Measurements from ENCODE around the gene RPS28. TPM values are rescaled to one million over a fixed set of nuclear protein-coding genes. Genes with fewer than 3 reads are reported as not detected.

The RPS28 gene
- total RNA-seq, 1 experiment from 2014 or later = 255 TPM

Other genes with a start within 250 kb of the RPS28 start
- not detected in 2 replicates for gene FBN3, start 171.9 kb upstream of the RPS28 start, total RNA-seq (2014; rRNA removed; shearing (Covaris generic))
- gene CERS4, start 112.1 kb upstream of the RPS28 start, total RNA-seq (2014; rRNA removed; shearing (Covaris generic)) = 0.24 TPM in 1 of 2 replicates, not detected in the other
- gene CD320, start 13.1 kb upstream of the RPS28 start, total RNA-seq (2014; rRNA removed; shearing (Covaris generic)) = 49.7 and 71.9 TPM in 2 replicates
- 42.1 and 48.3 TPM in 2 replicates for gene NDUFA7, start 121 bp upstream of the RPS28 start, total RNA-seq (2014; rRNA removed; shearing (Covaris generic))
- gene KANK3, start 21.8 kb downstream of the RPS28 start, total RNA-seq (2014; rRNA removed; shearing (Covaris generic)) = 0.24 TPM in 1 of 2 replicates, not detected in the other
- 9.0 and 10.4 TPM in 2 replicates for gene ANGPTL4, start 42.7 kb downstream of the RPS28 start, total RNA-seq (2014; rRNA removed; shearing (Covaris generic))
- 10.3 and 16.1 TPM in 2 replicates for gene RAB11B, start 68.9 kb downstream of the RPS28 start, total RNA-seq (2014; rRNA removed; shearing (Covaris generic))
- 27.3 and 46.6 TPM in 2 replicates for gene MARCHF2, start 91.8 kb downstream of the RPS28 start, total RNA-seq (2014; rRNA removed; shearing (Covaris generic))
- gene HNRNPM, start 123.5 kb downstream of the RPS28 start, total RNA-seq (2014; rRNA removed; shearing (Covaris generic)) = 44.6 and 54.3 TPM in 2 replicates
- not detected in 2 replicates for gene PRAM1, start 181.1 kb downstream of the RPS28 start, total RNA-seq (2014; rRNA removed; shearing (Covaris generic))
- gene ZNF414, start 192.7 kb downstream of the RPS28 start, total RNA-seq (2014; rRNA removed; shearing (Covaris generic)) = 2.1 and 5.9 TPM in 2 replicates

All from RPMI7951 (cell line).